GM21423 (cell line): ENCODE results near the gene RRAGD.

ENCODE experiments used
- ATAC-seq: cut with Tn5 transposase; IDR thresholded peaks from one replicate; pipeline ENCODE4 v1.9.1; 2021; ENCODE audit warnings: mild to moderate bottlenecking, moderate library complexity; ENCODE audit not compliant: unreplicated experiment

Gene RRAGD, protein sequence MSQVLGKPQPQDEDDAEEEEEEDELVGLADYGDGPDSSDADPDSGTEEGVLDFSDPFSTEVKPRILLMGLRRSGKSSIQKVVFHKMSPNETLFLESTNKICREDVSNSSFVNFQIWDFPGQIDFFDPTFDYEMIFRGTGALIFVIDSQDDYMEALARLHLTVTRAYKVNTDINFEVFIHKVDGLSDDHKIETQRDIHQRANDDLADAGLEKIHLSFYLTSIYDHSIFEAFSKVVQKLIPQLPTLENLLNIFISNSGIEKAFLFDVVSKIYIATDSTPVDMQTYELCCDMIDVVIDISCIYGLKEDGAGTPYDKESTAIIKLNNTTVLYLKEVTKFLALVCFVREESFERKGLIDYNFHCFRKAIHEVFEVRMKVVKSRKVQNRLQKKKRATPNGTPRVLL

DNA sequence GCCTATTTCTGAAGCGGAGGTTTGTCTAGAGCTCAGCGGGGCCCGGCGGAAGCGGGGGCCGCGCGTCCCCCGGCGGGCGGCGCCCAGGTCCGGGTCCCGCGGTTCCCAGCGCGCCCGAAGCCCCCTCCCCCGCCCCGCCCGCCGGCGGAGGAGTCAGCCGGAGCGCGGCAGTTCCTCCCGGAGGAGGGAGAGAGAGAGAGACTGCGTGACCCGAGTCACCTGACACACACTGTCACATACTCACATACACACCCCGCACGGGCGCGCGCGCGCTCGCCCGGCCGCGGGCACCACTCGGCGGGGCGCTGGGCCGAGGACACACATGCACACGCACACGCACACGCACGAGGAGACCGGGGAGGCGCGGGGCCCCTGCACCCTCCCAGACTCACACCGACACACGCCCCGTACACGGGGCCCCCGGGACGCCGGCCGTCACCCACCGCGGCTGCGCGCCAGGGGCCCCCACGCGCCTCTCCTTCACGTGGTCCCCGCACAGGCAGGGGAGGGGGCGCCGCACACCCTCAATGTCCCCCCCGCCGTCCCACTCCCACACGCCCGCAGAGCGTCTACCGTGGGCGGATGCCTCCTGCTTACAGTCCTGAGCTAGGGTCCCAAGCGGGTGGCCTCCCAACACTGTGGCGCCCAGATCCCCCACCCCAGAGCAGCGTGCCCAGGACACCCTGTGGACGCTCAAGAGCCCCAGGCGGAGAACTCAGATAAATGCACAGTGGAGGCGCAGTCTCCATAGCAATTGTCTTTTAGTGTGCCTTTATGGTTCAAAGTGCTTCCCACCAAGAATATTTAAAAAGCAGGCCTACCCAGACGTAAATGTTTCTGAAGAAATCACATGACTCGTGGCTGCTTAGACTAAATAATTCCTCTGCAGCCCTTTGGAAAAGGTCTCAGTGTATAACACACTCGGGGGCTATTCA is at the start of gene RRAGD:
RRAGD (minus strand) TSS at position 203 of the 935 bp plus-strand sequence. CDS start 280 bp downstream, outside the sequence.
- ATAC-seq = peak; percentile 70

DNA sequence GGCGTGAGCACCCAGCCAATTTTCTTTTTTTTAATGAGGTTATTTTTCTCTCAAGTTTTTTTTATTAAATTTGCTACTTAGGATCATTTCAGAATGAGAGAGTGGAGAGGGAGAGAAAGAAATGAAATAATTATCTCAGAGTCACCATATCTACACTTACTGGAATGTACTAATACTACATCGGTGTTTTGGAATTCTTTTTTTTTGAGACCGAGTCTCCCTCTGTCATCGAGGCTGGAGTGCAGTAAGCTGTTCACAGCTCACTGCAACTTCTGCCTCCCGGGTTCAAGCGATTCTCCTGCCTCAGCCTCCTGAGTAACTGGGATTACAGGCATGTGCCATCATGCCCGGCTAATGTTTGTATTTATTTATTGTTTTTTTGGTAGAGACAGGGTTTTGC is 48.6 kb upstream of the RRAGD start:
- no peak for ATAC-seq

DNA sequence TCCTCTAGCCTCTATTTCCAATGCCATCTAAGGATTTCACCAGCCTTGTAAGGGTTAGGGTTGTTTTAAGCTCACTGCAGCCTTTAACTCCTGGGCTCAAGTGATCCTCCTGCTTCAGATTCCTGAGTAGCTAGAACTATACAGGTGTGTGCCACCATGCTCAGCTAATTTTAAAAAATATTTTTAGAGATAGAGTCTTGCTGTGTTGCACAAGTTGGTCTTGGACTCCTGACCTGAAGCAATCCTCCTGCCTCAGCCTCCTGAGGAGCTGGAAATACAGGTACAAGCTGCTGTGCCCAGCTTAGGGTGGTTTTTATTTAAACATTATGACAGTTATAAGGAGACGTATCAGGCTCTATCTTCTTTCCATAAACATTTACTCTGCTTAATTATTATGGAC is 47.4 kb upstream of the RRAGD start:
- no peak for ATAC-seq

DNA sequence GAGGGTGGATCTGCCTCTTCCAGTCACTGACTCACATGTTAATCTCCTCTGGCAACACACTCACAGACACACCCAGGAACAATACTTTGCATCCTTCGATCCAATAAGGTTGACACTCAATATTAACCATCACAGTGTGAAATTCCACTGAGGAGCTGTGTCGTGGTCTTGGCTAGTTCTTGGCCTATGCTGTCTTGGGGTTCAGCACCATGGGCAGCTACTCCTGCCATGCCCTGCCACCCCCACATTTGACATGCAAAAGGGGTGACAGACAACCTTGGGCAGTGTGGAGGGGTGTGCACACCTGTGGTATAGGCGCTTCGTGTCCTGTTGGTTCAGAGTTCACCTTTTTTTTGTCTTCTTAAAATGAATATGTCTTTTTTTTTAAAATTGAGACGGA is 46.6 kb upstream of the RRAGD start:
- no peak for ATAC-seq

DNA sequence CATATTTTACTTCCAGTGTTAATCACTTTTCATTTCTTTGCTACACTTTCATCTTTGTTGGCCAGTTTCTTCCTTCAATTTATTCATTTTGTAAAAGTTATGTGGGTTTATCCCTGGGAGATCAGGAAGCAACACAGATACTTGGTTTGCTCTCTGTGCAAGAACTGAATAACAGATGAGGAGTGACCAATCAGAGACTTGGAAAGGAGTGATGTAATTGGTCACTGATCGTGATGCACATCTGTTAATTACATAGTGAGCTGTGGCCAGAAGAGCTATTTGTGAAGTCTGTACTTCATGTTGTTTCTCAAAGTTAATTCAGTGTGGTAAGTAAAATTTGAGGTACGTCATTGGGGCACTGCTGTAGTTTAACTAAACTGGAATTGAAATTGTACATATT is 42.2 kb upstream of the RRAGD start:
- no peak for ATAC-seq

DNA sequence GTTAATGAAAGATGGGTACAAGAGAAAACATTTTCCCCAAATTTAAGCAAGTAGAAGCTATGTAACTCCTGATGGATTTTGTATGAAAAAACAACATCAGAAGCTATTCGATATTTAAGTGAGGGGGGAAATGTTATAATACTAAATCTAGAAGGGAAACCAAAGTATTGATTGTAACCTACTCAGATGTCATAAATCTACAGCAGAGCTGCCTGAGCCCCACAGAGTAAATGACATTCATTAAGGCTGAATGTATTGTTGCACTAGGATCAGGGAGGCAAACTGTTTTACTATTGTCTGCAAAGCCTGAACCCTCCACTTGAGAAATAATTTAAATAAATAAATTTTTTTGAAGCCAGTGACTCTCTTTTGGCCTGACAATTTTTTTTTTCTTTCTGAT is 40.2 kb upstream of the RRAGD start:
- no peak for ATAC-seq

DNA sequence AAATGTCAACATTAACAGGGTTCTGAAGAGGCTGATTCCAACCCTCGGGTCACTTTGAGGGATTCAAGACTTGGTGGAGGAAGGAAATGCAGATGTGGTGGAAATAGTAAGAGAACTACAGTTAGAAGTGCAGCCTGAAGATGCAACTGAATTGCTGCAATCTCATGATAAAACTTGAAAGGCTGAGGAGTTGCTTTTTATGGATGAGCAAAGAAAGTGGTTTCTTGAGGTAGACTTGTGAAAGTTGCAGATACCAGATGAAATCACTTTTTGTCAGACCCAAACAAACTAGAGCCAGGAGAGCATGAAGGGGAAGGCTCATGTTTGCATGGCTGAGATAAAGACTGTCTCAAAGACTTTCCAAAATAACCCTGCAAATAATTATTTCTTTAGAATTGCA is 37.1 kb upstream of the RRAGD start:
- no peak for ATAC-seq

DNA sequence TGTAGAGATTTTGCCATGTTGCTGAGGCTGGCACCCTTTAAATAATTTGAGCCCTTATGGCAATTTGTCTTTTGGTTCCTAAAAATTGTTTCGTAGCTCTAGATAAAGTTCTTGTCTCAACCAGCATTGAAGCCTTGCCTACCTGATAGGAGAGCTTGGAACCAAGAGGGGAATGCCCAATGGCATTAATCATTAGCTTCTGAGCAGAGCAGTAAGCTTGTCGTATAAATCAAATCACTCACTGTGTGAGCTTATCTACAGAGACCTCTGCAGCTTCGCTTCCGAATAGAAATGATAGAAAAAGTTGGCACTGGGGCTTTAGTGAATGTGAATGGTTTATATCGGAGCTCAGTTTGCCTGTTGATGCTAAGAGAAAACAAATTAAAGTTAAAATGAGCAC is 31.6 kb upstream of the RRAGD start:
- no peak for ATAC-seq

DNA sequence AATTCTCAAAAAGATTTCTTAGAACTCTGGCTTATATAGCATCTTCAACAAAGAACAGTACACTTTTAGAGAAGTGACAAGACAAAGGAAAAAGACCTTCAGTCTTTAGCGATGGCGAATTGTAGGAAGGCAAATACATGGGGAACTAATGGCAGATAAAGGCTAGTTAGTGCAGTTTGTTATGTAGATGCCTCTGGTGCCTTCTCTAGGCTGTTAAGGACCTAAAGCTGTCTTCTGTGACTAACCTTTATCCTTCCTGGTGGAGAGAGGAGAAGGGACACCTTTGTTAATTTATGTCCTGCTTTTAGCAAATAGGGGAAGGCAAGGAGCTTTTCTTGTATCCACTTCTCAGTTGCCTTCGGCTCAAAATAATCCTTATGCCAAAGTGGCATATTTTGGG is 28.1 kb upstream of the RRAGD start:
- ATAC-seq = no peak

DNA sequence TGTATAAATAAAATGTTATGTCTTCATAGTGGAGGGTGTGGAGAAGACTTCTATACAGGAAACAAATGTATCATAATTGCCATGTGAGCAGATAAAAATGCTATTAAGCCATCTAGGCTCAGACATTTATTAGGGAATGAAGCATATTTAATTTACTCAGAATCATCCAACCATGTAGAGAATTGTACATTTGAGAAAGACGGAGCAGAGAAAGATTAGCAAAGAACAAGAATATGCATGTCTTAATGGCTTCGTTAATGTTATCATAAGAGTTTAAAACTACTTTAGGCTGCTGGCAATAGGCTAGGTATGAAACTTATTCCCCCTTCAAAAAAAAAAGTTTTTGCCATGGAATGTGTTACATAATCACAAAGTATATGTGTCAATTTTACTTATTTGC is 26.9 kb upstream of the RRAGD start:
- ATAC-seq = no peak

DNA sequence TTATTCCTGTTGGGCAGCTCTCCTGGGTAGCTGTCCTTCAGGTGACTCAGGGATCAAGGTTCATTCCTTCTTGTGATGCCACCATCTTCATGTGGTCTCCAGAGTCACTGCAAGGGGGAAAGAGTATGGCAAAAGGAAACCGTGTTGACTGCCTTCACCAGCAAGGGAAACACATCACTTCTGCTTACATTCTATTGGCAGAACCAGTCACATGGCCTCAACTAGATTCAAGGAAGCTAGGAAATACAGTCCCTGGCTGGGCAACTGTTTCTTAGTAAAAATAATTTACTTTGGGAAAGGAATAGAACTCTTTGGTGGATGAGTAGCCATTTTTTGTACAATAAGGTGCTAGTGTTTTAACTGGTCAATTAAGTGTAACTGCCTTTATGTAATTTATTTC is 26.2 kb upstream of the RRAGD start:
- no peak for ATAC-seq

DNA sequence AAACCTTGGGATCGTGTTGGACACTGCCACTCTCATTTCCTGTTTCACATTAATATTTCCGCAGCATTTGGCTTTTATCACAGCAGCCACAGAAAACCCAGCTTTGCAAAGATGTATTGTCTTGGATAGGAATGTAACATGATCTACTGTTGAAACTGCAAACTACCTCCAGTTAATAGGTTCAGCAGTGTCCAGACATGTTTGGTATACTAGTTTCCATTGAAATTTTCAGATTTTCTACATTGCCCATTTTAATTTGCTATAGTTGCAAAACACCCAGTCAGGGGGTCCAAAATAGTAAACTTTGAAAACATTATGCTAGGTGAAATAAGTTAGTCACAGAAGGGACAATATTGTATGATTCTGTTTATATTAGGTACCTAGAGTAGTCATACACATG is 24.2 kb upstream of the RRAGD start:
- no peak for ATAC-seq

DNA sequence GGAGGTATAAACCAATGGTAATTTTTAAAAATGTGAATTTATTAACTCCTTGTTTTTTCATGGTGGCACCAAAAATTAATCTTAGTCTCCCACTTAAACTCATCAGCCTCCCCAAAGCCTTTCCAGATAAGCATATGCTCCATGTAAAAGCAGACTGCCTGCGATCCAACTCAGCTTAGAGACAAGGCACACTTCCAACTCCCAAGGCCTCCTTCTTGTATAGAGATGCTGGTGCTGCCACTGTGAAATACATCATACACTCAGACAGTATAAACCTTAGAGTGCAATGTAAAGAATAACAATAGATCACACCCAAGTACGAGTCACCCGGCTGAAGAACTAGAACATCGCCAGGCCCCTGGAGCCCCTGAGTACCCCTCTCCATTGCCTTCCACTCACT is 22.9 kb upstream of the RRAGD start:
- ATAC-seq = no peak

DNA sequence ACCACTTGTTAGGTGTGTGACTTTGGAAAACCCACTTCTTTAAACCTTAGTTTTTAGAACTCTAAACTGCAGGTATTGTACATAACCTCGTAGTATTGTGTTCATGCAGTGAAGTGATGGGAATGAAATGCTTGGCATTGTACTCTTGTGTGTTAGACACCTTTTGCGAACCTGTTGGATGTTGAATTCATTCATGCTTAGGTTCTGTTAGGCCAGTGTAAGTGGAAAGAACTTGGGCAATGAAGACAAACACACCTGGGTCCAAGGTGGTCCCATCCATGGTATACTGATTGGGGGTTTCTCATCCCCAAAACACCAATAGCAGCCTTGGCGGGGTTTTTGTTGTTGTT is 22.1 kb upstream of the RRAGD start:
- no peak for ATAC-seq

DNA sequence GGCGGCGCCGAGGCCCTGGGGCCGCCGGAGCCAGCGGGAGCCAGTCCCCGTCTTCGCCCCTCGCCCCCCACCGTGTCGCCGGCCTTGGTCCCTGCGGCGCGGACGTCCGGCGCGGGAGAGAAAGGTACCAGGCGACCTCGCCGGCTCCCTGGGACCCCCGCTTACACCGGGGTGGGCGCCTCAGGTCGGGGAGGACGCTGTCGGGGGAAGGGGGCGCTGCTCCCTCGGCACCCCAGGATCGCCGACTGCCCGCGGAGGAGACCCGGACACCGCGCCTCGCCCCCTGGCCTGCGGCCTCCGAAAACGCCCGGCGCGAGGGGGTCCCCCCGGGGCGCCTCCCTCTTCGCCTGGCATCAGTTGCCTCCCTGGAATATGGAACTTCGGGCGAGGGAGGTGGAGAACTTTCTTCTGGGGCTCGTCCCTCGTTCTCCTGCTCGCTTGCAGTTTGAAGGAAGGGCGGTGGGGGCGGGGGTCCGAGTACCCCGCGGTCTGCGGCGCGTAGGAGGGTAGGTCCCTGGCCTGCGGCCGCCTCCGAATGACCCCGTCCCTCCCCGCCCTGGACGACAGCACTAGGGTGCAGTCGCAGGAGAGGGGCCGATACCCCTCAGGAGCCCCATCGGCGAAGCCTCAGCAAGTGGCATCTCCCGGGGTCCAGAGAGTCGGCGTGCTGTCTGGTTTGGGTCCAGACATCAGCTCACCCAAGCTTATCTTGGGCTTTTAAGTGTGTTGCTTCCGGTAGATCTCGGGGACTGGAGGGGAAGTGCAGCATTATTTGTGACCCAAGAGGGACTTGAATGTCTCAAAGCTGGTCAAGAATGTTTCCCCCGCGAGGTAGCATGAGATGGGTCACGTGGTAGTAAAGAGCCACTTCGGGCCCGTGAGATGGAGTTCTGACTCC is 21.4 kb upstream of the RRAGD start:
- peak; percentile 10 for ATAC-seq

DNA sequence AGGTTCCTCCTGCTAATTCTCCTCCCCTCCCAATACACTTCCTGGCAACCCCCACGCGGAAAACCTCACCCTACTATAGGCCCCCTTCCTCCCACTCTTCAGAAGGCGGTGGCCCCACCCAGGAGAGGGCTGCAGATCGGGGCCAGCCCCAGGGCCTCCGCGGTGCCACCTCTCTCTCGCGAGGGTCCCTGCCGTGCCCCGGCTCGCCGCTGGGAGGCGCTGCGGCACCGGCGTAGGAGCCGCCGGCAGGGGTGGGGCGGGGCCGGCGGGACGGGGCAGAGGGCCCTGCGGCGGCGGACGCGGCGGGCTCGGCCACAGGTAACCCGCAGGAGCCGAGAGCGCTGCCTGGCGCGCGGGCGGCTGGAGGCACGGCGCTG is 20.8 kb upstream of the RRAGD start, which contains the start of gene ANKRD6:
ANKRD6 (plus strand) TSS at position 278 of the 377 bp plus-strand sequence. CDS start 133,825 bp downstream, outside the sequence.
- ATAC-seq = peak; percentile 94

DNA sequence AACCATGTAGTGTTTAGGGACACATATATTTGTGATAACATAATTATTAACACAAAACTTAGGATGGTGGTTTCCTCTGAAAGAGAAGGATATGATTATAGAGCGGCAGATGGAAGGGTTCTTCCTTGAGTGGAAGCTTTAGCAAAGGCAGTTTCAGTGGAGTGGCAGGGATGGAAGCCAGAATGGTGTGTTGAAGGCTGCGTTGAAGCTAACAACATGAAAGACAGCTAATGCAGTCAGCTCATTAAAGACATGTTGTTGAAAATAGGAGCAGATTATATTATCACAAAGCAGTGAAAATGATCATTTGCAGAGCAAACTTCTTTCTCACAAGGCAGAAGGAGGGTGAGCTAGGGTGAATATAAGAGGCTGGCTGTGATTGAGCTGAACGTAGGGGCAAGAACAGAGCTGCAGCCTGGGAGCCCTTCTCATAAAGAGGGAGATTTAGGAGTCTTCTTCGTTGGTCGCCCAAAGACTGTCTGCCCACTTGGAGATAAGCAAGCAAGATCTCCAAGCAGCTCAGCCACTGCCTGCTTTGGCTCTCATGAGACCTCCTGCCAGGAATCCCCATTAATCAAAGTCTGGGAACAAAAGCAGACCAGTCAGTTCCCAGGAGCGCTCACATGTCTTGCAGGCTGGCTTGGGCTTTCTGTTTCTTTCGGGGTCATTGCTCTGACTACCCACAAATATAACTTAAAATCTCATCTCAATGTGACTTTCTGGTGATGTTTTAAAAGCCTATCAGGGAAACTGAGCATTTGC is 18.3 kb upstream of the RRAGD start:
- no peak for ATAC-seq

DNA sequence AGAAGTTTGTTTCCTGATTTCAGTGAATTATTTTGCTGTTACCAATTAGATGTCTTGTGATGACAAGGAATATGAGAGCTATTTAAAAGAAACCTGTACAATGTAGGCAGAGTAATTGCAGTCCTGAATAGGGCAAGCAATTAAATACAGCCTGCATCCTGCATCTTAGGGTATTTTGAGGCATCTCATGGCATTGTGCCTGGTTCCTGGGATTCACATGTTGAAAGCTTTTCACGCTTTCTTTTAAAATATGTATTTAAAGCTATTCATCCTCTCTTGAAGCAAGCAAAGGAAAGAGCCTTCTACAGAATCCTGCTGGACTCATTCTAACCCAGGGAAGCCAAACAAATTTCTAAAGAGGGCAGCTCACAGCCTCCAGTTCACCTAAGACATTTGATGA is 4.7 kb upstream of the RRAGD start:
- ATAC-seq = no peak

DNA sequence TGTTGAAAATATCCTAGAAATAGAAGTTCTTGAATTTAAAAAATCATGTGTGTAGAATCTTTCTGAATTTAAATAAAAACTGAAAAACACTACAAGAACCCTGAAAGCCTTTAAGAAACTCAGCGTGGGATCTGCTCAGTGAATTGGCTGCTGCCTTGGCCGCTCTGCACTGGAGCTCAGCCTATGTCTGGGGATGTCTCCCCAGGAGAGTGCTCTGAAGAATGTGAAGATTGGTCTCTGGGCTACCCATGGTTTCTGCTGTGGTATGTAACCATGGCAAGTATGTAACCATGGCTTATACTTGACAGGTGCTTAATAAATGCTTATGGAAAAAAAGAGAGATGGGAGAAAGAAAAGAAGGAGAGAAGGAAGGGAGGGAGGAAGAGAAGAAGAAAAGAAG is 3.1 kb upstream of the RRAGD start:
- no peak for ATAC-seq

DNA sequence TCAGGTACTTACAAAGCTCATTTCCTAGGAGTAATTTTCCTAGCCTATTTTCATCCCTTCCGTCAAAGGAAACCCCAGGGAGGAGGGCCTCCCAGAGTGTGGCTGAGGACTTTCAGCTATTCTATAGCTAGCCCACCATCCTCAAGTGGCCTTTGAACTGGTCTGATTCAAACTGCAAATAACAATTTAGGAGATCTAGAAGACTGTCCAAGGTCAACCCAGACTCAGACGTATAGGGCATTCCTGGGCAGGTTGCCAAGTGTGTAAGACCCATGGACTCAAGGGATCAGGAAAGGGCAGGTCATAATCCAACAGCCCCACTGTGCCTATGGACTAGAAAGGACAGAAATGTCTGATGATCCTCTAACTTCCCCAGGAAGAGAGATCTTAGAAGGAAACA is 2.1 kb upstream of the RRAGD start:
- ATAC-seq = no peak
